HG03571 (cell line): ENCODE data around the gene PTPN7.
"Not testable (repeated sequence)": the region's sequence is repeated elsewhere in the genome, so short reads cannot be mapped to it uniquely, and the experiment has no call there.

Experiments used
- ATAC-seq: cut with Tn5 transposase; IDR thresholded peaks from one replicate; pipeline ENCODE4 v1.9.1; 2021; ENCODE audit not compliant: unreplicated experiment

The PTPN7 gene

GRCh38 chr1:202167708-202168415, 7.5 kb upstream of the PTPN7 start:
- no peak for ATAC-seq

GRCh38 chr1:202167054-202167453, 6.7 kb upstream of the PTPN7 start:
- ATAC-seq, result not testable (repeated sequence)

- no peak for ATAC-seq
Observed at GRCh38 chr1:202165942-202166843, 5.8 kb upstream of the PTPN7 start.

- ATAC-seq, result no peak
Observed at GRCh38 chr1:202165267-202165941, 5.0 kb upstream of the PTPN7 start.

- ATAC-seq, result peak; percentile 52
Observed at GRCh38 chr1:202164271-202165037, 4.1 kb upstream of the PTPN7 start.

GRCh38 chr1:202163281-202164270, 3.2 kb upstream of the PTPN7 start:
- ATAC-seq, result no peak

- no peak for ATAC-seq
Observed at GRCh38 chr1:202162418-202163280, 2.2 kb upstream of the PTPN7 start.

- no peak for ATAC-seq
Observed at GRCh38 chr1:202162047-202162417, 1.6 kb upstream of the PTPN7 start.

- no peak for ATAC-seq
Observed at GRCh38 chr1:202161151-202162046, 997 bp upstream of the PTPN7 start.

GRCh38 chr1:202159534-202160371, 649 bp downstream of the PTPN7 start:
- no peak for ATAC-seq

GRCh38 chr1:202158810-202159533, 1.4 kb downstream of the PTPN7 start:
- no peak for ATAC-seq

- no peak for ATAC-seq
Observed at GRCh38 chr1:202157945-202158344, 2.5 kb downstream of the PTPN7 start.

- ATAC-seq, result no peak
Observed at GRCh38 chr1:202156590-202156989, 3.8 kb downstream of the PTPN7 start.

GRCh38 chr1:202155478-202156021, 4.9 kb downstream of the PTPN7 start:
- no peak for ATAC-seq

- no peak for ATAC-seq
Observed at GRCh38 chr1:202154766-202155477, 5.5 kb downstream of the PTPN7 start.
